Heart left ventricle (tissue), 16 donors: Measurements from ENCODE around the gene CMIP. TPM values are rescaled to one million over a fixed set of nuclear protein-coding genes. Genes with fewer than 3 reads are reported as not detected.
A peak's percentile ranks its signal among the peaks of the same experiment; 100 is the strongest.

ENCODE experiments used
- ATAC-seq, 4 donors: fragments of 200-7000 bp; cut with Tn5 transposase; one replicate each; pipeline ENCODE4 v1.9.1; 2020 to 2022; ENCODE audit warnings: moderate library complexity in 4 of 4, mild to moderate bottlenecking in 3 of 4, moderate number of reproducible peaks in 1 of 4
- DNase-seq, 5 donors: peaks; one replicate each; pipeline ENCODE4 v3.0.0-alpha.2; 2020
- H3K27ac ChIP-seq, 12 donors: fragments of 200-600 bp; sonication (generic) in 4 of 12; one replicate each; pipeline versions ENCODE4 v1.5.0 to v1.8.0; 2016 to 2022; ENCODE audit warnings: mild to moderate bottlenecking in 2 of 12
- H3K27me3 ChIP-seq, 9 donors: fragments of 200-600 bp; sonication (generic) in 2 of 9; one replicate each; pipeline versions ENCODE4 v1.5.1 to v1.8.0; 2016 to 2022; ENCODE audit warnings: mild to moderate bottlenecking in 3 of 9
- H3K36me3 ChIP-seq, 9 donors: fragments of 200-600 bp; sonication (generic) in 2 of 9; one replicate each; pipeline versions ENCODE4 v1.5.0 to v1.8.0; 2018 to 2022; ENCODE audit warnings: mild to moderate bottlenecking in 2 of 9
- H3K4me1 ChIP-seq, 12 donors: fragments of 200-600 bp; sonication (generic) in 4 of 12; one replicate each; pipeline versions ENCODE4 v1.5.0 to v1.8.0; 2016 to 2022; ENCODE audit warnings: mild to moderate bottlenecking in 3 of 12
- H3K4me3 ChIP-seq, 12 donors: fragments of 200-600 bp; sonication (generic) in 4 of 12; one replicate each; pipeline versions ENCODE4 v1.5.0 to v1.8.0; 2017 to 2022; ENCODE audit warnings: mild to moderate bottlenecking in 9 of 12, moderate library complexity in 4 of 12
- H3K9me3 ChIP-seq, 12 donors: fragments of 200-600 bp; sonication (generic) in 4 of 12; one replicate each; pipeline versions ENCODE4 v1.5.0 to v1.8.0; 2016 to 2022; ENCODE audit warnings: mild to moderate bottlenecking in 1 of 12
- CTCF ChIP-seq, 12 donors: fragments of 200-600 bp; sonication (generic) in 4 of 12; IDR thresholded peaks; one replicate each; pipeline versions ENCODE4 v1.5.0 to v1.8.0; 2018 to 2022; ENCODE audit warnings: antibody characterized with exemption in 12 of 12, mild to moderate bottlenecking in 5 of 12
- POLR2A ChIP-seq, 2 donors: fragments of 450-650 bp; IDR thresholded peaks; one replicate each; pipeline ENCODE4 v1.6.1; 2017; ENCODE audit warnings: antibody characterized with exemption in 2 of 2, mild to moderate bottlenecking in 2 of 2, moderate library complexity in 2 of 2
- WGBS, 4 donors: extraction: QIAGEN DNeasy Blood & Tissue Kit in 2 of 4; methylation state at CpG; one replicate each; pipeline versions ENCODE4 v1.1.5 to v1.1.7; 2013 to 2018; 5-methylcytosine and 5-hydroxymethylcytosine counted together
- intact Hi-C, 10 donors: fragments of 100-400 bp; cut with DNase I; formaldehyde crosslinking; loops; one replicate each; pipeline versions ENCODE4 v1.11.1 to v1.14.2; 2022
- polyA plus RNA-seq, 2 donors: library from polyadenylated mRNA; stranded (reverse); fragments of 200-250 nt; gene quantifications; one replicate each; pipeline ENCODE4 v1.2.3, GENCODE V29; 2013
- total RNA-seq, 9 donors: library from RNA; depleted of rRNA in 2 of 9; stranded (reverse); fragments of >200 nt in 2 of 9; fragmentation: NEBNext Ultra II Directional in 3 of 9; extraction: Animal tissue kit (Norgen Biotek cat#: 25700) in 3 of 9; gene quantifications; one replicate each; pipeline versions ENCODE4 v1.1.0 to v1.2.4, GENCODE V29; 2016 to 2023
- donor health status: ischemic (EF 13 %, LVEDD 7.1; RV severe dilation, severe dysfunction).
- donor health status: healthy with polysubstance abuse.
- donor health status: DM: no; HTN: yes; CAD: no.
- donor health status: DM: no; HTN: no; CAD: no.
- donor health status: ischemic (EF 25% LVEDD 6.9; RV normal size, moderate dysfunction).
- donor health status: ischemic (EF 25% LVEDD 5.7; RV mildly dilated, moderate dysfunction).
- donor health status: healthy.
- donor health status: DM: yes; HTN: yes; CAD: no.
- donor health status: ischemic (EF 35%, LVEDD 5.7; RV mildly dilated, moderate dysfunction).
- donor health status: nonischemic (EF 11% LVEDD 7.7; RV severe dilation, severe dysfunction).
- donor health status: DM: yes; HTN: yes; CAD: no.
- donor health status: PGD.
- donor health status: ischemic (EF 29% LVEDD 5.4; RV normal size, mild dysfunction).
- donor health status: nonischemic (EF 23%, LVEDD 6.1; RV moderate dilation, normal function).

Gene CMIP
- total and polyA plus RNA-seq, 11 donors = 4.1 to 48.8 (median 10.6) TPM

GRCh38 chr16:81573533-81574020, 129.0 kb downstream of the CMIP start:
- DNase-seq = peak in 1 of 5 donors; percentile 1
- H3K9me3 ChIP-seq = no peaks in the 10 kb centered on the region
- H3K36me3 ChIP-seq = no peaks in the 10 kb centered on the region
- TF ChIP-seq POLR2A (IDR thresholded peaks at IDR 0.05) (no peak), CTCF (IDR thresholded peaks at IDR 0.05) (no peak)
- H3K27me3 ChIP-seq = no peaks in the 10 kb centered on the region
- WGBS, 4 donors = 93 to 97% (median 97%) methylated on average over 7 of the region's 7 CpGs
- peaks cover 0 to 14% (median 6%) of the 10 kb centered on the region in 12 donors for H3K4me1 ChIP-seq
- H3K27ac ChIP-seq = no peak overlapping the region
- intact Hi-C loops = no loop called here
- no peak for ATAC-seq
- no peak overlapping the region for H3K4me3 ChIP-seq

GRCh38 chr16:81574168-81574567, 129.6 kb downstream of the CMIP start:
- TF ChIP-seq CTCF (IDR thresholded peaks at IDR 0.05) = no peak
- no peak for TF ChIP-seq POLR2A (IDR thresholded peaks at IDR 0.05)
- intact Hi-C loops = no loop called here
- H3K27ac ChIP-seq = no peak overlapping the region
- 88 to 95% (median 92%) methylated on average over 7 of the region's 7 CpGs for WGBS, 4 donors
- DNase-seq = peak in 1 of 5 donors; percentile 11
- no peaks in the 10 kb centered on the region for H3K36me3 ChIP-seq
- ATAC-seq = no peak
- no peak overlapping the region for H3K4me3 ChIP-seq
- peaks cover 0 to 10% (median 5%) of the 10 kb centered on the region in 12 donors for H3K4me1 ChIP-seq
- H3K9me3 ChIP-seq = no peaks in the 10 kb centered on the region
- H3K27me3 ChIP-seq = no peaks in the 10 kb centered on the region

GRCh38 chr16:81575307-81575706, 130.7 kb downstream of the CMIP start:
- no peak for TF ChIP-seq CTCF (IDR thresholded peaks at IDR 0.05)
- TF ChIP-seq POLR2A (IDR thresholded peaks at IDR 0.05) = no peak
- Histone ChIP-seq H3K4me1 (peaks cover 0 to 6% (median under 1%) of the 10 kb centered on the region in 12 donors), H3K9me3 (no peaks in the 10 kb centered on the region), H3K36me3 (no peaks in the 10 kb centered on the region), H3K4me3 (no peak overlapping the region), H3K27me3 (no peaks in the 10 kb centered on the region), H3K27ac (no peak overlapping the region)
- ATAC-seq (no peak), DNase-seq (peak in 1 of 5 donors; percentile 0)
- WGBS, 4 donors = 80 to 91% (median 90%) methylated on average over 6 of the region's 6 CpGs
- intact Hi-C loops = no loop called here

DNA sequence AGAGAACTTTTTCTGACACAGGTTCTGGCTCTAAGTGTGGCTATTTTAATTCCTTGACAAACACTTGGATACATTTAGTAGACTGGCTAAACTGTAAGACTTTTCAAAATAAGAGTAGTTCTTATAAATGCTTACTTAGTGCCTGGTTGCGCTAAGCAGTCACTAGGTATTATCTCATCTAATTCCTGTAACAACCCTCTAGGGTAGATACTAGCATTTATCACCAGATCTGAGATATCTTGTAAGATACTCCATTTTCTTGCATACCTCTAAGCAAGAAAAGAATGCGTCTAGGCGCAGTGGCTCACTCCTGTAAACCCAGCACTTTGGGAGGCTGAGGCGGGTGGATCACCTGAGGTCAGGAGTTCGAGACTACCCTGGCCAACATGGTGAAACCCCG, 131.2 kb downstream of the CMIP start:
- DNase-seq (peak in 1 of 5 donors; percentile 2), ATAC-seq (no peak)
- intact Hi-C loops = no loop called here
- Histone ChIP-seq H3K27ac (no peak overlapping the region), H3K4me1 (peaks cover 0 to 4% (median 0%) of the 10 kb centered on the region in 12 donors), H3K27me3 (no peaks in the 10 kb centered on the region), H3K36me3 (no peaks in the 10 kb centered on the region), H3K4me3 (no peak overlapping the region), H3K9me3 (no peaks in the 10 kb centered on the region)
- WGBS, 4 donors = 94 to 99% (median 97%) methylated on average over 6 of the region's 6 CpGs
- no peak for TF ChIP-seq POLR2A (IDR thresholded peaks at IDR 0.05)
- no peak for TF ChIP-seq CTCF (IDR thresholded peaks at IDR 0.05)
